Measurements from ENCODE around the gene PTHLH.

The PTHLH gene

GRCh38 chr12:27953348-27953747 lies 19.2 kb downstream of the PTHLH start:
- TF ChIP-seq CTCF (IDR thresholded peaks at IDR 0.05; ENCODE audit: low read depth, low read length, missing control alignments) = no peak
- in situ Hi-C loops (cut with HindIII; ENCODE audit: low sequenced_read_pairs) = no loop called here

GRCh38 chr12:27952510-27952909 lies 20.0 kb downstream of the PTHLH start:
- H3K4me3 ChIP-seq (ENCODE audit: low read depth, low read length) = no peak overlapping the region
- in situ Hi-C loops (cut with HindIII; ENCODE audit: low sequenced_read_pairs) = no loop called here
- no peak for TF ChIP-seq CTCF (IDR thresholded peaks at IDR 0.05; ENCODE audit: low read depth, low read length, missing control alignments)
- DNase-seq (ENCODE audit: low read depth) = no peak

More at GRCh38 chr12:27953348-27953747, 19.2 kb downstream of the PTHLH start:
- H3K4me3 ChIP-seq (ENCODE audit: low read depth, low read length) = no peak overlapping the region
- no peak for DNase-seq (ENCODE audit: low read depth)

- in situ Hi-C loops (cut with HindIII; ENCODE audit: low sequenced_read_pairs) = no loop called here
- TF ChIP-seq CTCF (IDR thresholded peaks at IDR 0.05; ENCODE audit: low read depth, low read length, missing control alignments) = no peak
- no peak overlapping the region for H3K4me3 ChIP-seq (ENCODE audit: low read depth, low read length)
- no peak for DNase-seq (ENCODE audit: low read depth)
These were observed 20.6 kb downstream of the PTHLH start for GRCh38 chr12:27951898-27952297.

GRCh38 chr12:27946421-27946820 lies 26.1 kb downstream of the PTHLH start:
- H3K4me3 ChIP-seq (ENCODE audit: low read depth, low read length) = no peak overlapping the region
- no peak for TF ChIP-seq CTCF (IDR thresholded peaks at IDR 0.05; ENCODE audit: low read depth, low read length, missing control alignments)
- in situ Hi-C loops (cut with HindIII; ENCODE audit: low sequenced_read_pairs) = no loop called here
- DNase-seq (ENCODE audit: low read depth) = no peak

- TF ChIP-seq CTCF (IDR thresholded peaks at IDR 0.05; ENCODE audit: low read depth, low read length, missing control alignments) = peak; percentile 88
- DNase-seq (ENCODE audit: low read depth) = peak; percentile 74
- H3K4me3 ChIP-seq (ENCODE audit: low read depth, low read length) = no peak overlapping the region
- in situ Hi-C loops (cut with HindIII; ENCODE audit: low sequenced_read_pairs) = no loop called here
These were observed 31.7 kb downstream of the PTHLH start for GRCh38 chr12:27940756-27941402.

GRCh38 chr12:27940245-27940644 lies 32.3 kb downstream of the PTHLH start:
- in situ Hi-C loops (cut with HindIII; ENCODE audit: low sequenced_read_pairs) = no loop called here
- no peak for TF ChIP-seq CTCF (IDR thresholded peaks at IDR 0.05; ENCODE audit: low read depth, low read length, missing control alignments)
- H3K4me3 ChIP-seq (ENCODE audit: low read depth, low read length) = no peak overlapping the region
- no peak for DNase-seq (ENCODE audit: low read depth)
